ENCODE measurements around the gene CCDC88B.

CCDC88B gene

DNA sequence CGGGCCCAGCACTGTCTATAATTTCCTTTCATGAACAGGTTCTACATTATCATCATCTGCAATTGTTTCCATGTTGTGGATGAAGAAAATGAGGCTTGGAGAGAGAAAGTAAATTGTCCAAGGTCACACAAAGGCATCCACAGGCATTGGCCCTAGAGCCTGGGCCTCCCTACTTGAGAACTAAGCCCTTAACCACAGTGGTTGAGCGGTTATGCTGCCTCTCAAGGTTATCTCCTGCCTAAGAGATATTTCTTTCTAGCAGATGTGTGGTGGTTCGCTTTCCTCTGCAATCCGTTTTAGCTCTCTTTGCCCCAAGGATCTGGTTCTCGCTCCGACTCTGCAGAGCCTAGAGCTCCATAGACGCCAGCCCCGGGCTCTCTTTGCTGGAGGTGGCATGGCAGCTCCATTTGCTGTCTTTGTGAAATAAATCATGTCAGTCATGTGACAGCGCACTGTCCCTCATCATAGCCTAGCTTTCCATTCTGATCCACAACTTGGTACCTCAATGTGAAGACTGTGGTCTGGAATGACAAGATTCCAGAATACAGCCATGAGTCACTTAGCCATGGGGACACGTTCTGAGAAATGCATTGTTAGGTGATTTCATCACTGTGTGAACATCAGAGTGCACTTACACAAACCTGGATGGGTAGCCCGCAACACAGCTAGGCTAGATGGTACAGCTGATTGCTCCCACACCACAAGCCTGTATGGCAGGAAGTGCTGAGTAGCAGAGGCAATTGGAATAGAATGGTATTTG, 46.1 kb downstream of the CCDC88B start:
- no peak overlapping the region for H3K4me3 ChIP-seq (ENCODE audit: low read depth, low read length)
- TF ChIP-seq, protein P1, sequence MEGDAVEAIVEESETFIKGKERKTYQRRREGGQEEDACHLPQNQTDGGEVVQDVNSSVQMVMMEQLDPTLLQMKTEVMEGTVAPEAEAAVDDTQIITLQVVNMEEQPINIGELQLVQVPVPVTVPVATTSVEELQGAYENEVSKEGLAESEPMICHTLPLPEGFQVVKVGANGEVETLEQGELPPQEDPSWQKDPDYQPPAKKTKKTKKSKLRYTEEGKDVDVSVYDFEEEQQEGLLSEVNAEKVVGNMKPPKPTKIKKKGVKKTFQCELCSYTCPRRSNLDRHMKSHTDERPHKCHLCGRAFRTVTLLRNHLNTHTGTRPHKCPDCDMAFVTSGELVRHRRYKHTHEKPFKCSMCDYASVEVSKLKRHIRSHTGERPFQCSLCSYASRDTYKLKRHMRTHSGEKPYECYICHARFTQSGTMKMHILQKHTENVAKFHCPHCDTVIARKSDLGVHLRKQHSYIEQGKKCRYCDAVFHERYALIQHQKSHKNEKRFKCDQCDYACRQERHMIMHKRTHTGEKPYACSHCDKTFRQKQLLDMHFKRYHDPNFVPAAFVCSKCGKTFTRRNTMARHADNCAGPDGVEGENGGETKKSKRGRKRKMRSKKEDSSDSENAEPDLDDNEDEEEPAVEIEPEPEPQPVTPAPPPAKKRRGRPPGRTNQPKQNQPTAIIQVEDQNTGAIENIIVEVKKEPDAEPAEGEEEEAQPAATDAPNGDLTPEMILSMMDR (IDR thresholded peaks at IDR 0.05; ENCODE audit: low read depth, low read length) = no peak

GRCh38 chr11:64387916-64388315, 47.9 kb downstream of the CCDC88B start:
- TF ChIP-seq, protein P1 (IDR thresholded peaks at IDR 0.05; ENCODE audit: low read depth, low read length) = no peak
- H3K4me3 ChIP-seq (ENCODE audit: low read depth, low read length) = no peak overlapping the region

DNA sequence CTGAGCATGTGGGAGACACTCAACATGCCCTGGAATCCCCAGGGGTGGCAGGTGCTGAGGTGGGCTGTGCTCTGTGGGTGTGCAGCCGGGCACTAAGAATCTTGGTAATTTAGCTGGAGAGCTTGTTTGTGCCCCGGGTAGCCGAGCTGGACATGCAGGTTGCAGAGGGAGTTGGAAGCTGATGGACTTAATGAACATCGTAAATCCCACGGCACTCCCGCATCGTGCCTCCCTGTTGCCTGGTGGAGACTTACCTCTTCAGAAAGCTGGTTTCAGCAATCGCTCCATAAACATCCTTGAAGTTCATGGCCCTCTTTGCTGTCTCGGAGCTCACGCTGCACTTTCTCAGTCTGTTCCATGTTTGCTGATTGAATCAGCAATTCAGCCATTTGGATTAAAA, 48.9 kb downstream of the CCDC88B start:
- TF ChIP-seq, protein P1 (IDR thresholded peaks at IDR 0.05; ENCODE audit: low read depth, low read length) = no peak
- H3K4me3 ChIP-seq (ENCODE audit: low read depth, low read length) = no peak overlapping the region

DNA sequence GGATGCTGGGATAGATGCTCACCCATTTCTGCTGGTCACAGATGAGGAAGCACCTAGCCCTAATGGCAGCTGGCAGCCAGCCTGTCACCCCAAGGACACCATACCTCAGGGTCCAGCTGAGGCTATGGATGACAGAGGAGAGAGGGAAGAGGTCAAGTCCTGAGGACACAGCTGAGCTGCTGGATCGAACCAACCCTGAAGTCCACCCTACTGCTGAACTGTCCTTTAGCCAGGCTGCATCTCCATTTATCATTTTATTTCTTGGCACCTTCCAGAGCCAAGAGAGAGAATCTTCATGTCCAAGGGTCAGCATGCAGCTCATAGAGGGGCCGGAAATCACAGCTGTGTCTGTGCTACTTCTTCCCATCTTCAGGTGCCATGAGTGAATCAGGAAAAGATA, 49.8 kb downstream of the CCDC88B start:
- no peak overlapping the region for H3K4me3 ChIP-seq (ENCODE audit: low read depth, low read length)
- TF ChIP-seq, protein P1 (IDR thresholded peaks at IDR 0.05; ENCODE audit: low read depth, low read length) = no peak

DNA sequence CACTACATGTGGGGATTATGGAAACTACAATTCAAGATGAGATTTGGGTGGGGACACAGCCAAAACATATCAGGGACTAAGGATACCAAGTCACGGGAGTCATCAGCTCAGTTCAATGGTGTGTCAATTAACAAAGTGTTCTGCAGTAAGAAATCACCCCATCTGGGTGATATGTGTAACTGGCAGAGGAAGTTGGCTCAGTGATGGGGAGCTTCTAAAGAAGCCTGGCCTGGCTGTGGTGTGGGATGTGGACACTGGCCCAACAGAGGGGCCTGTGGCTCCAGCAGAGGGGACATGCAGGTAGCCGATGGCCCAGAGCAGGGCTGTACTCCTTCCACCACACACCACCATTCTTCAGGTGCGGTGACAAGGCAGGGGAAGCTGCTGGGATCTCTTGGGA, 50.6 kb downstream of the CCDC88B start:
- no peak overlapping the region for H3K4me3 ChIP-seq (ENCODE audit: low read depth, low read length)
- TF ChIP-seq, protein P1 (IDR thresholded peaks at IDR 0.05; ENCODE audit: low read depth, low read length) = no peak

- no peak overlapping the region for H3K4me3 ChIP-seq (ENCODE audit: low read depth, low read length)
- TF ChIP-seq, protein P1 (IDR thresholded peaks at IDR 0.05; ENCODE audit: low read depth, low read length) = no peak
Measured at GRCh38 chr11:64391839-64392238, 51.8 kb downstream of the CCDC88B start.

DNA sequence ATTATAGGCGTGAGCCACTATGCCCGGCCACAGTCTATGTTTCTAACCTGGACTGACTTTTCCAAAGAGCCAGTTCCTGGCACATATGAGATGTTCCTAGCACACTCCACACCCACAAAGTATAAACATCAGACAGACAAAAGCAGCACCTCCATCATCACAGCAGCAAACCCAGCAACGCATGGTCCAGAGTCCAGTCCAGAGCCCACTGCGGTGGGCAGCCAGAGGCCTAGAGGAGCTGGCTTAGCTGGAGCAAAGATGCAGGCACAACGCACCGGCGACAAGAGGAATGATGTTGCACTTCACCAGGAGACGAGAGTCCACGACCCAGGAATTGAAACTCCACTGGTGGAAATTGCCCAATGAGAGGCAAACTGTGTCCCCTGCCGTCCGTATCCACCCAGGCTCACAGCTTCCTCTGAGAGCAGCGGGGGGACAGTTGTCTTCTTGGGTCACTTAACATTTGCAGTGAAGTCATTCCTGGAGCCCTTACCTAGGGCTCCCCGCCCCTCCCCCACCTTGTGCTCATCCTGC, 55.6 kb downstream of the CCDC88B start:
- TF ChIP-seq, protein P1 (IDR thresholded peaks at IDR 0.05; ENCODE audit: low read depth, low read length) = no peak
- H3K4me3 ChIP-seq (ENCODE audit: low read depth, low read length) = no peak overlapping the region
